ENCODE results near the gene ARID4A.
"Not testable (repeated sequence)": the region's sequence is repeated elsewhere in the genome, so short reads cannot be mapped to it uniquely, and the experiment has no call there.

The ARID4A gene

DNA sequence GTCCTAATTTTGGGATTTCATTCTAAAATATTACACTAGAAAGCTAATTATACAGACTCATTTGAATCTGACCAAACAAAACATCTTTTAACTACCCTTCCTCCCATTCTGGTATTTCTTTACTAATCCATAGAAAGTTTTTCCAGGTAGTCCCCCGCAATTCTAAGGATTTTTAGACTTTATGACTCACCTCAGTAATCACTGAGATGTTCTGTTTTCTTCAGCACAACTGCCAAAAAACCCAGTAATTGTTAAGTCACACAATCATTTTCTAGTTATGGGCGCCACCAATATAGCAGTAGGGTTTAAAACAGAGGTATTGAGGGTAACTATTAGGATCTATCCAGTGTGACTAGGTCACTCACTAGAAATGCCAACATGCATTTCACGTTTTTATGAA, 1.6 kb upstream of the ARID4A start:
- no peak for DNase-seq

DNA sequence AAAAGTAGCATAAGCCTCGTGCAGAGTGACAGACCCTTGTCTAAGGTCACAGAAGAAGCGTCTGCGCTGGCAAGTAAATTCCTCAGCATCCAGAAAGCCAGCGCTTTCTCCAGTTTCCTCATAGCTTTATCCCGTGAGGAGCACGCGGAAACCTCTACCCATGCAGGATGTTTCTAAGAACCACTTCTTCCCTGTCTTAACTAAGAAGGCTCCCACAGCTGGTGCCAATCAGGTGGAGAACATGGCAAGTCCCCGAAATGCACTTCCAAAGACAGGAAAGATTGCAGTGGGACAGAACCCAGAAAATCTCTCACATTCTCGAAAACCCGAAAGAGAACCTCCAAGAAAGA, 968 bp upstream of the ARID4A start:
- DNase-seq: no peak

DNA sequence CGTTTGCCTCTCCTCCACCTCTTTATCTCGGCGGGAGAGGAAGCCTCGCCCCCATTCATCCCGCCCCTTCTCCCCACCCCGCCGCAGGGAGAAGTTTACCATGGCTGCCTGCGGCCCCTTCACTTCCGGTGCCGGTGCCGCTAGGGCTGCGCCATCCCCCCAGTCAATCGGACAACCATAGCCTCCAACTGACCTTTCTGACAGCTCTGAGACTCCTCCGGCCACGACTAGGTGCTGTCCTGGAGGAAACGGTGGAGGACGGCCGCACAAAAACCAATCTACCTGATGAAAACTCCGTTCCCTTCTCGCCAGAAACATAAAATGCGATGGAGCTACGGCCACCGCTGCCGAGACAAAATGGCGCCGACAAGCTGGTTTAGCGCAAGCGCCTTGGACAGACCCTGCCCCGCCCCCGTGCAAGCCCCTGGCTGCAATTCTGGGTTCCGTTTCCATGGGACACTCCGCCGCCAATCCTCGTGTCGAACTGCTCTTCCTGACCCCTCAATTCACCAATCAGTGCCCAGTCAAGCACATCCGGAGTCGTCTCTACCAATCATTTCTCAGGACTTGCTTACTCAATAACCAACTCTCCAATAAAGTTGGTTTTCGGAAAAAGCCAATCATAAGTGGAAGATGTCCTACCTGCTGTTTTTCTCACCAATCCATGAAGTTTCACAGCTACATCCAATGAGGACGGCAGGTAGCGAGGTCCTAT, 436 bp upstream of the ARID4A start:
- DNase-seq: peak; percentile 100

DNA sequence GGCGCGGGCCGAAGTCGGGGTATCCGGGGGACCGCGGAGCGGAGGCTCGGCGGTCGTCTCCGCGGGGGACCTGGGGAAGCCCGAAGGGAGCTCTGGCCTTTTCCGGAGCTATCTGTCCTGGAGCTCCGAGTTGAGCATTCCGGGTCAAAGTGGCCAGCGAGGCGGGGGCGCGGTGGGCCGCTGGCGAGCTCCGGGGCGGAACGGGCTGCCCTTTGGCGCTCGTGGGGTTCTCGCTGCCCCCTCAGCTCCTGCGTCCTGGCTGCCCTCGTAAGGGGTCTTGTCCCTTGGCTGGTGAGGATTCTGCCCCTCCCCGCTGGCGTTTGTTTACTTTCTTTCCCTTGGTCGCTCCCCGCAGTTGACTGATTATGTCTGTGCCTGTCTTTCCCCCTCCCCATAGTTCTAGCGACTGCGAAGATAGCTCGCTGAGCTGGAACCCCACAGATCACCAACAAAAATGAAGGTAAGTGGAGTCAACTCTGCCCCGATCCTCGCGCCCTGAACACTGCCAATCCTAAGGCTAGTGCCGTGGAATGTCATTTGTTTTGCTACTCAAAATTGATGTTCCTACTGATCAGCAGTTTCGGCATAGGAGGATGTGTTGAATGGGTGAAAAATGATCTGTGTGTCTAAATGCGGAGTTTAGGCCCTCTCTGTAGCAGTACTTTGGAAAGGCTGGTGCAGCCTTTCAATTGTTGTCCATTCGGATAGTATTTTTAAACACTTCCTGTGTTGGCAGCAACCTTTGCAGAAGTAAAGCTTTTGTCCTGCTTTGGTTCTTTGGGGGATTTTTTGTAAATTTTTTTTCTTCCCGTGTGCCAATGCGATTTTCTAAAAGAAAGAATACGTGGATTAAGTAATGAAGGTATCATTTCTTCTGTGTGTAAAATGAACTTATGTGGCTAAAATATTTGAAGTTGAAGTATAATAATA, 1.3 kb downstream of the ARID4A start:
- peak; percentile 69 for DNase-seq

- no peak for DNase-seq
These were observed 3.1 kb downstream of the ARID4A start for GRCh38 chr14:58301416-58301815.

- no peak for DNase-seq
These were observed 7.4 kb downstream of the ARID4A start for GRCh38 chr14:58305730-58306129.

DNA sequence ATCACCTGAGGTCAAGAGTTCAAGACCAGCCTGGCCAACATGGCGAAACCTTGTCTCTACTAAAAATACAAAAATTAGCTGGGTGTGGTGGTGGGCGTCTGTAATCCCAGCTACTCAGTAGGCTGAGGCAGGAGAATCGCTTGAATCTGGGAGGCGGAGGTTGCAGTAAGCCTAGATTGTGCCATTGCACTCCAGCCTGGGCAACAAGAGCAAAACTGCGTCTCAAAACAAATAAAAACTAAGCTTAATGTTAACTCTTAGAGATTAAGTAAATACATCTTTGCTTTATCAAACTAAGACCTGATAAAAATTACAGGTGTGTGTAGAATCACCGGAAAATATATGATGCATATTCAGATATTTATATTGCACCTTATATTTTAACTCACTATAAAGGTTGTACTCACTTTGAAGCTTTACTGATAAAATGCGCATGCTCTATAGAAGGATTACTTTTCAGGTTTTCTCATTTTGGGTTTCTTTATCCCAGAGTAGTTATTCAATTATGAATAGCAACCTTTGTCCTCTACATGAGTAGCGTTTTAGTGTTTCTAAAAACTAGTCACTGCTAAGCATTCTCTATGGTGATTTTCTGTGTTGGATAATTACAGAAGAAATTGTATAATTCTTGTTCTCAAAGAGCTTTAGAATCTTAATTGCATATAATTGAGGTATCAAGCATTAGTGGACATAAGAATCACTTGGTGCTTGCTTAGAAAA, 9.4 kb downstream of the ARID4A start:
- DNase-seq: no peak

DNA sequence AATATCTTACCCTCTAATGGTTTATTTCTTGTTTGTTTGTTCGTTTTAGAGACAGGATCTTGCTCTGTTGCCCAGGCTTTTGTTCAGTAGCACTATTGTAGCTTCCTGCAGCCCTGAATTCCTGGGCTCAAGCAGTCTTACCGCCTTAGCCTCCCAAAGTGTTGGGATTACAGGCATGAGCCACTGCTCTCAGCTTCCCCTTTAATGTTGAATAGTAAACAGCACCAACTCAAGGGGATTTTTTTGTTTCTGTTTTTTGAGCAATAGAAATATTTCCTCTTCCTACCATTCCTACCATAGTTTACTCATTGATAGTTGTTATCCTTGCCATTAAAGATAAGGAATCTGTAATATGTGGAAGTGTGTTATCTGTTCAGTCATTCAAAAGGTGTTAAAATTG, 10.7 kb downstream of the ARID4A start:
- no peak for DNase-seq

DNA sequence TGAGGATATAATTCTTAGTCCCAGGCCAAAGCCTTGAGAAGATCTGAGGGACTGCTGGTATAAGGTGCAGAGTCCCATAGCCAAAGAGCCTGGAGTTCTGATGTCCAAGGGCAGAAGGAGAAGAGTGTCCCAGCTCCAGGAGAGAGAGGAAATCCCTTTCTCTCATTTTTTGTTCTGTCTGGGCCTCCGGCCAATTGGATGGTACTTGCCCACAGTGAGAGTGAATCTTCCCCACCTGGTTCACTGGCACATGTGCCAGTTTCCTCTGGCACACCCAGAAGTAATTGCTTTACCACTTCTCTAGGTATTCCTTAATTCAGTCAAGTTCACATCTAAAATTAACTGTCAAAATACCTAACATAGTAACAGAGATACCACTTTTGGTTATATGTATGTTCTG, 15.3 kb downstream of the ARID4A start:
- DNase-seq: no peak

DNA sequence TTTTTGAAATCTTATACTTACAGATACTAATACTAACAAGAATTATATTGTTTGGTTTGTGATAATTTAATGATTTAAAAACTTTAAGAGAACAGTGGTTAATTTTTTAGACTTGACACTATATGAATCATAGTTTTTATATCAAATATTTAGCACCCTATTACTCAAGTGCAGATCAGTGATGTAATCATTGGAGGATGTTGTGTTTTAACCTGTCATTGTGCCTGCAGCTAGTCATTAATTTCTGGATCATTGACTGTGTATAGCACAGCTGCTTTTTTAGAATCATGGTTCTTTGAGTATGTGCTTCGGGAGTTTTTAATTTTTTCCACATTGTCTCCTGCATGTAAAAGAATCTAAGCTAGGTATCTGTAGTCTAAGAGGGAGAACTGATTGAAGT, 17.3 kb downstream of the ARID4A start:
- no peak for DNase-seq

- DNase-seq: no peak
These were observed 28.7 kb downstream of the ARID4A start for GRCh38 chr14:58327019-58327418.

DNA sequence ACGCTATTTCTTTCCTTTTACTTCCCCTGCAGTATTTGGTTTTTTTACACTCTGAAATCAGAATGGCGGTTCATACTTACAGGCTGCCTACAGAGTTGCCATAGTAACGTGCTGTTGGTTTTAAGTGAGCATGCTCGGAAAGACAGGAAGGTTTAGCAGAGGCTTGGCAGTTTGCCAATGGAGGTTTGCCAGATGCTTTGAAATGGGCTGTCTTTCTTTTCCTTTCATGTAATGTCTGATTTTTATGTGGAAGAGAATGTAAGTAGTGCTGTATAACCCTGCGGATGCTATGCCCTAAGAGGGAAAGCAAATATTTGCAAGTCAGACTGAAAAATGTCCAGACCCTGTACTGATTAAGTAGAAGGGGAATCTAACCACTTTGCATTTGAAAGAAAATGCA, 32.8 kb downstream of the ARID4A start:
- peak; percentile 92 for DNase-seq

- no peak for DNase-seq
These were observed 34.2 kb downstream of the ARID4A start for GRCh38 chr14:58332561-58332960.

GRCh38 chr14:58339666-58340065, 41.3 kb downstream of the ARID4A start:
- DNase-seq: not testable (repeated sequence)

DNA sequence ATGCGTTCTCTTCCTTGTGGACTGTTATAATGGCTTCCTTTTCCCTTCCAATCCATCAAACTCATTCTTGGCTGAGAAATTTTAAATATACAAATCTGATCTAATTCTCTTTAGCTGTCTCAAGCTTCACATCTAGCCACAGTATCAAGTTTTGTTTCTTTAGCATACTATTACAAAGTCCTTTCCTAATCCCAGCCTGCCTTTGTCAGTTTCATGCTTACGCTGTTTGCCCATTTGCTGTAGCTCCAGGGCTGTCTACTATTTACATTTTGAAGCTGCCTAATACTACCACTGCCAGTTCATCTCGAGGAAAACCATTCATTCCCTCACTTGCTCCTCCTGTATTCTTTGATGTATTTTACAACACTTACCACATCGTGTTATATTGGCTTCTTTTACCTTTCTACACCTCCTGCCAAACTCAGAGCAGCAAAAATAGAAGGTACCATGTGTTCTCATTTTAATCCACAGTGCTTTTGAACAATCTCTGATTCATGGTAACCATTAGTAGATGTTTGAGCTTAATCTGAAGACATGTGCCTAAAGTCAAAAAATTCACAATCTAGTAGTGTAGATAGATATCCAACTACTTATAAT, 42.9 kb downstream of the ARID4A start:
- DNase-seq: no peak

GRCh38 chr14:58343535-58343934, 45.2 kb downstream of the ARID4A start:
- DNase-seq: not testable (repeated sequence)

- no peak for DNase-seq
These were observed 55.4 kb downstream of the ARID4A start for GRCh38 chr14:58353516-58354299.

DNA sequence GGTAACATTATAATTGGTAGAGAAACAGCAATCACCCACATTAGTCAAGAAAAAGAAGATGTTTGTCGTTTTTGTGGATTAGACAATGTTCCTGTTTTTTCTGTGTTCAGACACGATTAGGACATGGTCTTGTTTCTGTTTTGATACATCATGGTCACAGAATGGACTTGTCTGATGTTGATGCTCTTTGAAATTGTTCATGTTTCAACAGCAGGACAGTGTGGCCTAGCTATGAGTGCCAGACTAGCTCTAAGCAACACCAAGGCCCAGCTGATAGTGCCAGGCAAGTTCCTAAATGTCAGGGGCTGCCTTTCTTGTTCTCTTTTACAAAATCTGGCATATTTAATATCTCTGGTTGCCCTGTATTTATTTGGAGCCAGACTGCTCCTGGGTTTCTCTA, 56.5 kb downstream of the ARID4A start:
- DNase-seq: no peak

DNA sequence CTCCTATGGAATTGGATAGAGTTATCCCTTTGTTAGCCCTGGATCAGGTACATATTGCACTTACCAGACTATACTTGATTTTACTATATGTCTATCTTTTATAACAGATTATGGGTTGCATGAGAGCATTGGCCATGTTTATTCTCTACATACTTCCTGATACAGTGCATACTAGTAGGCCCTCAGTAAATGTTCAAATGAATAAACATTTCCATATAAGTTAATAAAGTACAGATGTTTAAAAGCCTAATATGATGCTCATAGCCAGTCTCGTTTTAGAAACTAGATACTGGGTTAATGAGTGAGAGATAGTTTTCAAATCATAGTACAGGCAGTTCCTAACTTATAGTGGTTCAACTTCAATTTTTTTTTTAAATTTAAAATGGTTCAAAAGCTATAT, 57.9 kb downstream of the ARID4A start:
- no peak for DNase-seq

- not testable (repeated sequence) for DNase-seq
These were observed 63.9 kb downstream of the ARID4A start for GRCh38 chr14:58362272-58362671.

- no peak for DNase-seq
These were observed 64.5 kb downstream of the ARID4A start for GRCh38 chr14:58362798-58363412.

GRCh38 chr14:58364316-58364715, 66.0 kb downstream of the ARID4A start:
- no peak for DNase-seq
